ENCODE results near the gene GPR161.

Gene GPR161

GRCh38 chr1:168098534-168099320, 38.0 kb downstream of the GPR161 start:
- no peak for DNase-seq
- Histone ChIP-seq H3K9me3 (ENCODE audit: control insufficient read depth, low read length) (no peaks in the 10 kb centered on the region), H3K27ac (ENCODE audit: insufficient read depth, low read length, poor library complexity, severe bottlenecking) (no peak overlapping the region), H3K27me3 (replicated peaks; ENCODE audit: control insufficient read depth, insufficient read depth, low read length, poor library complexity, severe bottlenecking) (no peaks in the 10 kb centered on the region), H3K4me1 (ENCODE audit: control insufficient read depth, insufficient read depth, low read length, poor library complexity, severe bottlenecking) (no peaks in the 10 kb centered on the region), H3K4me3 (ENCODE audit: insufficient read depth, low read depth, low read length, poor library complexity, severe bottlenecking) (no peak overlapping the region), H3K36me3 (ENCODE audit: control insufficient read depth, insufficient read depth, low read length) (no peaks in the 10 kb centered on the region)

- Histone ChIP-seq H3K4me3 (ENCODE audit: insufficient read depth, low read depth, low read length, poor library complexity, severe bottlenecking) (no peak overlapping the region), H3K27me3 (replicated peaks; ENCODE audit: control insufficient read depth, insufficient read depth, low read length, poor library complexity, severe bottlenecking) (no peaks in the 10 kb centered on the region), H3K9me3 (ENCODE audit: control insufficient read depth, low read length) (no peaks in the 10 kb centered on the region), H3K36me3 (ENCODE audit: control insufficient read depth, insufficient read depth, low read length) (no peaks in the 10 kb centered on the region), H3K4me1 (ENCODE audit: control insufficient read depth, insufficient read depth, low read length, poor library complexity, severe bottlenecking) (no peaks in the 10 kb centered on the region), H3K27ac (ENCODE audit: insufficient read depth, low read length, poor library complexity, severe bottlenecking) (no peak overlapping the region)
- no peak for DNase-seq
Observed at GRCh38 chr1:168097921-168098528, 38.7 kb downstream of the GPR161 start.

- H3K4me1 ChIP-seq (ENCODE audit: control insufficient read depth, insufficient read depth, low read length, poor library complexity, severe bottlenecking) = no peaks in the 10 kb centered on the region
- H3K9me3 ChIP-seq (ENCODE audit: control insufficient read depth, low read length) = no peaks in the 10 kb centered on the region
Observed at GRCh38 chr1:168096296-168097165, 40.2 kb downstream of the GPR161 start.

GRCh38 chr1:168095476-168095875, 41.3 kb downstream of the GPR161 start:
- Histone ChIP-seq H3K36me3 (ENCODE audit: control insufficient read depth, insufficient read depth, low read length) (no peaks in the 10 kb centered on the region), H3K9me3 (ENCODE audit: control insufficient read depth, low read length) (no peaks in the 10 kb centered on the region)

More at GRCh38 chr1:168096296-168097165, 40.2 kb downstream of the GPR161 start:
- Histone ChIP-seq H3K4me3 (ENCODE audit: insufficient read depth, low read depth, low read length, poor library complexity, severe bottlenecking) (no peak overlapping the region), H3K36me3 (ENCODE audit: control insufficient read depth, insufficient read depth, low read length) (no peaks in the 10 kb centered on the region), H3K27ac (ENCODE audit: insufficient read depth, low read length, poor library complexity, severe bottlenecking) (no peak overlapping the region), H3K27me3 (replicated peaks; ENCODE audit: control insufficient read depth, insufficient read depth, low read length, poor library complexity, severe bottlenecking) (no peaks in the 10 kb centered on the region)
- DNase-seq = no peak

GRCh38 chr1:168093616-168094015, 43.1 kb downstream of the GPR161 start:
- H3K36me3 ChIP-seq (ENCODE audit: control insufficient read depth, insufficient read depth, low read length) = no peaks in the 10 kb centered on the region
- H3K4me3 ChIP-seq (ENCODE audit: insufficient read depth, low read depth, low read length, poor library complexity, severe bottlenecking) = no peak overlapping the region
- no peak overlapping the region for H3K27ac ChIP-seq (ENCODE audit: insufficient read depth, low read length, poor library complexity, severe bottlenecking)
- no peaks in the 10 kb centered on the region for H3K27me3 ChIP-seq (replicated peaks; ENCODE audit: control insufficient read depth, insufficient read depth, low read length, poor library complexity, severe bottlenecking)
- H3K9me3 ChIP-seq (ENCODE audit: control insufficient read depth, low read length) = no peaks in the 10 kb centered on the region
- no peak for DNase-seq
- H3K4me1 ChIP-seq (ENCODE audit: control insufficient read depth, insufficient read depth, low read length, poor library complexity, severe bottlenecking) = no peaks in the 10 kb centered on the region

More at GRCh38 chr1:168095476-168095875, 41.3 kb downstream of the GPR161 start:
- no peak overlapping the region for H3K4me3 ChIP-seq (ENCODE audit: insufficient read depth, low read depth, low read length, poor library complexity, severe bottlenecking)
- no peaks in the 10 kb centered on the region for H3K4me1 ChIP-seq (ENCODE audit: control insufficient read depth, insufficient read depth, low read length, poor library complexity, severe bottlenecking)
- no peaks in the 10 kb centered on the region for H3K27me3 ChIP-seq (replicated peaks; ENCODE audit: control insufficient read depth, insufficient read depth, low read length, poor library complexity, severe bottlenecking)
- H3K27ac ChIP-seq (ENCODE audit: insufficient read depth, low read length, poor library complexity, severe bottlenecking) = no peak overlapping the region
- no peak for DNase-seq

GRCh38 chr1:168092566-168093355, 44.0 kb downstream of the GPR161 start:
- no peak for DNase-seq
- Histone ChIP-seq H3K4me3 (ENCODE audit: insufficient read depth, low read depth, low read length, poor library complexity, severe bottlenecking) (no peak overlapping the region), H3K36me3 (ENCODE audit: control insufficient read depth, insufficient read depth, low read length) (no peaks in the 10 kb centered on the region), H3K9me3 (ENCODE audit: control insufficient read depth, low read length) (no peaks in the 10 kb centered on the region), H3K27me3 (replicated peaks; ENCODE audit: control insufficient read depth, insufficient read depth, low read length, poor library complexity, severe bottlenecking) (no peaks in the 10 kb centered on the region), H3K4me1 (ENCODE audit: control insufficient read depth, insufficient read depth, low read length, poor library complexity, severe bottlenecking) (no peaks in the 10 kb centered on the region), H3K27ac (ENCODE audit: insufficient read depth, low read length, poor library complexity, severe bottlenecking) (no peak overlapping the region)

GRCh38 chr1:168091720-168092550, 44.8 kb downstream of the GPR161 start:
- no peak for DNase-seq
- Histone ChIP-seq H3K27me3 (replicated peaks; ENCODE audit: control insufficient read depth, insufficient read depth, low read length, poor library complexity, severe bottlenecking) (no peaks in the 10 kb centered on the region), H3K4me1 (ENCODE audit: control insufficient read depth, insufficient read depth, low read length, poor library complexity, severe bottlenecking) (no peaks in the 10 kb centered on the region), H3K4me3 (ENCODE audit: insufficient read depth, low read depth, low read length, poor library complexity, severe bottlenecking) (no peak overlapping the region), H3K9me3 (ENCODE audit: control insufficient read depth, low read length) (no peaks in the 10 kb centered on the region), H3K36me3 (ENCODE audit: control insufficient read depth, insufficient read depth, low read length) (no peaks in the 10 kb centered on the region), H3K27ac (ENCODE audit: insufficient read depth, low read length, poor library complexity, severe bottlenecking) (no peak overlapping the region)

GRCh38 chr1:168091063-168091462, 45.7 kb downstream of the GPR161 start:
- no peak overlapping the region for H3K4me3 ChIP-seq (ENCODE audit: insufficient read depth, low read depth, low read length, poor library complexity, severe bottlenecking)
- H3K36me3 ChIP-seq (ENCODE audit: control insufficient read depth, insufficient read depth, low read length) = no peaks in the 10 kb centered on the region
- no peak for DNase-seq
- no peaks in the 10 kb centered on the region for H3K4me1 ChIP-seq (ENCODE audit: control insufficient read depth, insufficient read depth, low read length, poor library complexity, severe bottlenecking)
- no peak overlapping the region for H3K27ac ChIP-seq (ENCODE audit: insufficient read depth, low read length, poor library complexity, severe bottlenecking)
- no peaks in the 10 kb centered on the region for H3K27me3 ChIP-seq (replicated peaks; ENCODE audit: control insufficient read depth, insufficient read depth, low read length, poor library complexity, severe bottlenecking)
- no peaks in the 10 kb centered on the region for H3K9me3 ChIP-seq (ENCODE audit: control insufficient read depth, low read length)

- Histone ChIP-seq H3K27ac (ENCODE audit: insufficient read depth, low read length, poor library complexity, severe bottlenecking) (no peak overlapping the region), H3K9me3 (ENCODE audit: control insufficient read depth, low read length) (no peaks in the 10 kb centered on the region), H3K36me3 (ENCODE audit: control insufficient read depth, insufficient read depth, low read length) (no peaks in the 10 kb centered on the region), H3K4me3 (ENCODE audit: insufficient read depth, low read depth, low read length, poor library complexity, severe bottlenecking) (no peak overlapping the region), H3K4me1 (ENCODE audit: control insufficient read depth, insufficient read depth, low read length, poor library complexity, severe bottlenecking) (no peaks in the 10 kb centered on the region), H3K27me3 (replicated peaks; ENCODE audit: control insufficient read depth, insufficient read depth, low read length, poor library complexity, severe bottlenecking) (no peaks in the 10 kb centered on the region)
- DNase-seq = no peak
Observed at GRCh38 chr1:168090395-168090794, 46.3 kb downstream of the GPR161 start.

Measured in effector memory CD4-positive, alpha-beta T cell (primary cell).